Head of caudate nucleus (tissue), 42 donors: ENCODE data around the gene CHSY3.

ENCODE experiments used
- DNase-seq, 42 donors: peaks; one replicate each; pipeline versions ENCODE4 v3.0.0 to v3.0.0-alpha.2; 2020 to 2021; ENCODE audit warnings: mixed read lengths in 7 of 42
- intact Hi-C: fragments of 100-400 bp; cut with DNase I; formaldehyde crosslinking; loops from one replicate; pipeline ENCODE4 v1.15.0; 2022

The CHSY3 gene

GRCh38 chr5:130066644-130067043 lies 162.4 kb downstream of the CHSY3 start:
- intact Hi-C loops = no loop called here
- no peak for DNase-seq

- no peak for DNase-seq
These were observed 163.1 kb downstream of the CHSY3 start for GRCh38 chr5:130067364-130067763.

GRCh38 chr5:130068101-130068500 lies 163.8 kb downstream of the CHSY3 start:
- DNase-seq = no peak
- intact Hi-C loops = no loop called here

More at GRCh38 chr5:130067364-130067763, 163.1 kb downstream of the CHSY3 start:
- intact Hi-C loops = no loop called here

GRCh38 chr5:130068988-130069387 lies 164.7 kb downstream of the CHSY3 start:
- intact Hi-C loops = no loop called here
- no peak for DNase-seq

GRCh38 chr5:130074820-130075219 lies 170.6 kb downstream of the CHSY3 start:
- intact Hi-C loops = no loop called here
- no peak for DNase-seq

GRCh38 chr5:130077007-130077406 lies 172.7 kb downstream of the CHSY3 start:
- no peak for DNase-seq
- intact Hi-C loops = no loop called here

- no peak for DNase-seq
- intact Hi-C loops = no loop called here
These were observed 174.4 kb downstream of the CHSY3 start for GRCh38 chr5:130078661-130079060.

- intact Hi-C loops = no loop called here
- no peak for DNase-seq
These were observed 186.5 kb downstream of the CHSY3 start for GRCh38 chr5:130090569-130091270.

GRCh38 chr5:130092991-130093390 lies 188.7 kb downstream of the CHSY3 start:
- intact Hi-C loops = no loop called here
- DNase-seq = no peak

GRCh38 chr5:130096483-130096882 lies 192.2 kb downstream of the CHSY3 start:
- intact Hi-C loops = no loop called here
- no peak for DNase-seq

GRCh38 chr5:130099008-130099407 lies 194.7 kb downstream of the CHSY3 start:
- DNase-seq = no peak
- intact Hi-C loops = no loop called here

- intact Hi-C loops = no loop called here
- no peak for DNase-seq
These were observed 198.1 kb downstream of the CHSY3 start for GRCh38 chr5:130102375-130102774.

- intact Hi-C loops = no loop called here
- no peak for DNase-seq
These were observed 198.7 kb downstream of the CHSY3 start for GRCh38 chr5:130102960-130103359.

- intact Hi-C loops = no loop called here
- DNase-seq = no peak
These were observed 200.8 kb downstream of the CHSY3 start for GRCh38 chr5:130104895-130105688.

- DNase-seq = no peak
- intact Hi-C loops = no loop called here
These were observed 202.2 kb downstream of the CHSY3 start for GRCh38 chr5:130106480-130106879.

- intact Hi-C loops = no loop called here
- DNase-seq = peak in 1 of 42 donors; percentile 13
These were observed 204.9 kb downstream of the CHSY3 start for GRCh38 chr5:130109152-130109551.

- intact Hi-C loops = no loop called here
- DNase-seq = no peak
These were observed 206.1 kb downstream of the CHSY3 start for GRCh38 chr5:130110328-130110727.

GRCh38 chr5:130111746-130112145 lies 207.5 kb downstream of the CHSY3 start:
- intact Hi-C loops = no loop called here
- DNase-seq = no peak

- intact Hi-C loops = no loop called here
- no peak for DNase-seq
These were observed 208.0 kb downstream of the CHSY3 start for GRCh38 chr5:130112246-130112645.

- intact Hi-C loops = no loop called here
- DNase-seq = peak in 2 of 42 donors; percentile 13 to 27
These were observed 211.4 kb downstream of the CHSY3 start for GRCh38 chr5:130115686-130116085.

- no peak for DNase-seq
- intact Hi-C loops = no loop called here
These were observed 212.2 kb downstream of the CHSY3 start for GRCh38 chr5:130116462-130116861.
